GM12875 (cell line): Measurements from ENCODE around the gene TRAF2.

ENCODE experiments used
- H3K4me3 ChIP-seq: one replicate; pipeline ENCODE4 v1.5.1; 2011; ENCODE audit warnings: low read depth, low read length, control low read depth
- CTCF ChIP-seq: IDR thresholded peaks from 2 replicates; pipeline ENCODE4 v1.5.1; 2011; ENCODE audit warnings: low read depth, mild to moderate bottlenecking, control low read depth, inconsistent platforms, low read length, moderate library complexity, borderline replicate concordance; ENCODE audit not compliant: insufficient read depth

Gene TRAF2

DNA sequence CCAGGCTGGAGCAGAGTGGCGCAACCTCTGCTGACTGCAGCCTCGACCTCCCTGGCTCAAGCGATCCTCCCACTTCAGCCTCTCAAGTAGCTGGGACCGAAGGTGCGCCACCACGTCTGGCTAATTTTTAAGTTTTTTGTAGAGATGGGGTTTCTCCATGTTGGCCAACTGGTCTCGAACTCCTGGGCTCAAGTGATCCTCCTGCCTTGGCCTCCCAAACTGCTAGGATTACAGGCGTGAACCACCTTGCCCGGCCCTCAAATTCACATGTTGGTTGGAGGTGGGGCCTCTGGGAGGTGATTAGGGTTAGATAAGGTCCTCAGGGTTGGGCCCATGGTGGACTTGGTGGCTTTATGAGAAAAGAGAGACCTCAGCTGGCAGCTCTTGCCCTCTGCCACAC, 75.8 kb downstream of the TRAF2 start:
- TF ChIP-seq CTCF, result no peak

DNA sequence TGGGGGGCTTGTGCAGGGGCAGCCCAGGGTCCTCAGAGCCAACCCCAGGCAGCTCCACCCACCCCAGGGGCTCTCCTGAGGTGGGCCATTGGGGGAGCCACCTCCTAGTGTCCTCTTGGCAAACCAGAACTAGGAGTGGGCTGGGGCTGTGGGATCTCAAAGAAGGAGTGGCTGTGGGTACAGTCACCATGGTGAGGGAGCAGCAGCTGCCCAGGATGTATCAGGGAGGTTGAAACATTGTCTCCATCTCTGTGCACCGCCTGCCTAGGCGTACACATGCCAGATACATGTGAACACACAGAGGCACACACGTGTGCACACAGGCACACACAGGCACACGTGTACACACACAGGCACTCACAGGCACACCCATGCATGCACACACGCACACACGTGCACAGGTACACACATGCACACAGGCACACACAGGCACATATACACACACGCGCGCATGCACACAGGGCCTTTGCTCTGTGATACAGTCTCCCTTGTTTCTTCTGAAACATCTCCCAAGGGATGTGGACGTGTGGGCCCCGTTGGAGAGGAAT, 76.5 kb downstream of the TRAF2 start:
- no peak for TF ChIP-seq CTCF
- no peak overlapping the region for H3K4me3 ChIP-seq

More for the DNA sequence above, 75.8 kb downstream of the TRAF2 start:
- H3K4me3 ChIP-seq, result no peak overlapping the region

DNA sequence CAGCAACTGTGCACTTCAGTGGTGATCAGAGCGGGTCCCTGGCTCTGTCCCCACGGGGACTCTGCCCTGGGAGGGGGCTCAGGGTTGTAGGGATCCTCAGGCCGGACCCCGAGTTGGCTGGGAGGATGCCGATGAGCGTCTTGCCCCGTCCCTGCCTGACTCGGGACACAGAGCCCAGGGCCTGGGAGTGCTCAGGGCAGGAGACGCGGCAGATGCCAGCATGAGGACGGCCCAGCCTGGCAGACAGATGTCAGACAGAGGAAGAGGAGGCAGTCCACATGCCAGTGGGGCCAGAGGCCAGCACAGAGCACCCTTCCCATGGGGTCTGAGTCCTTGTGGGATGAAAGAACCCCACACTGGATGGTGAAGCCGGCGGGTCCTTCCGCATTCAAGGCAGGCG, 77.0 kb downstream of the TRAF2 start:
- no peak overlapping the region for H3K4me3 ChIP-seq
- TF ChIP-seq CTCF, result no peak

DNA sequence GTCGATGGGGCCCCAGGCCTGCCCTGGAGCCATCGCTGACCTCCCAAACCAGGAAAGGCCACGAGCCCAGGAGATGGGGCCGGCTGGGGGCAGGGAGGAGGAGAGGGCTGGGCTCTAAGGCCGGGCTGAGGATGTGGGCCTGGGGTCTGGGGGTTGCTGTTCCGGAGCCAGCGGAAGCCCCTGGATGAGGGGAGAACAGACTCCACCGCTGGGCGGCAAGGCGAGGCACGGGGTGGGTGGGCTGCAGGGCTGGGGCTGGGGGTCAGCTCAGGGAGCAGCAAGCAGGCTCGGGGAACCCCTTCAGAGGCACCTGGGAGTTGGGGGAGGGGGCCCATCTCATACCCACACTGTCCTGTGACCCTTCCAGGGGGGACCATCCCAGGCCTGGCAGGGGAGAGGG, 77.4 kb downstream of the TRAF2 start:
- TF ChIP-seq CTCF, result no peak
- no peak overlapping the region for H3K4me3 ChIP-seq

GRCh38 chr9:136964171-136964689, 77.9 kb downstream of the TRAF2 start:
- no peak overlapping the region for H3K4me3 ChIP-seq
- no peak for TF ChIP-seq CTCF

- no peak overlapping the region for H3K4me3 ChIP-seq
- TF ChIP-seq CTCF, result no peak
These were observed 78.6 kb downstream of the TRAF2 start for GRCh38 chr9:136964833-136965422.
